Measurements from ENCODE around the gene HS1BP3. TPM values are rescaled to one million over a fixed set of nuclear protein-coding genes. Genes with fewer than 3 reads are reported as not detected.

The HS1BP3 gene
- total and polyA plus RNA-seq, 2 of the 13 experiments (the other 11 are each of a cell fraction or from before 2014, with no cell fraction given) = 15.2 to 22.0 TPM

DNA sequence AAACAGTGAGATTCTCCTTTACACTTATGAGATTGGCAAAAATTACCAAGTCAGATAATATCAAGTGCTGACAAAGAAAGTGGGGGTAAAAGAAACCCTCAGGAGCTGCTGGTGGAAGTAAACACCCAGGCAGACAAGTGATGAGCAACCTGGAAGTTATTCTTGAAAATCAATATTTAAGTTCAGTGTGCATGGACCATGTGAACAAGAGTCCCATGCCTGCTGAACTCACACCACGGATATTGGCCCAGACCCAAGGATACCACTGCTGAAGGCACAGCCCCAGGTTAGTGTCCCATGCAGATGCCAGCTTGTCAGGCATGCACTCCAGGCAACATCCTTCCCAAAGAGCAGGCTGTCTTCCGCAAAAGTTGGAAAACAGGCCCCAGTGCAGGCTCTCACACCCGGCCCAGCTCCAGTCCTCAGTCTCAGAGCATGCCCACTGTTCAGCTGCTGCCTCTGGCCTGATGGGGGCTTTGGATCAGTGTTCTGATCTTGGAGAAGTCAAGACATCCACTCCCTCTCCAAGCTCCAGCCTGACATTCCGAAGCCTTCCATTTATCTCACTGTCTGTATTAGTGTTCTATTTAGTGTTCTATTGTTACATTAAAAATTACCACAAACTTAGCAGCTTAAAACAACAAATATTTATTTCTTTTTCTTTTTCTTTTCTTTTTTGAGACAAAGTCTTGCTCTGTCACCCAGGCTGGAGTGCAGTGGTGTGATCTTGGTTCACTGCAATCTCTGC, 70.0 kb downstream of the HS1BP3 start (continued):
- TF ChIP-seq ZNF557 (CRISPR knock-in tag; IDR thresholded peaks at IDR 0.05) (0 out of 2 replicates have a peak, but pooled peaks have one; percentile 31), PRPF4 (IDR thresholded peaks at IDR 0.05; ENCODE audit: low read depth, low read length, poor library complexity, severe bottlenecking) (no peak), NBN (conservative IDR thresholded peaks at IDR 0.05) (no peak), ZNF282 (IDR thresholded peaks at IDR 0.05; ENCODE audit: partially characterized antibody) (no peak), ATF7 (IDR thresholded peaks at IDR 0.05) (no peak), ATF7 (CRISPR knock-in tag; IDR thresholded peaks at IDR 0.05) (peak; percentile 64; the same call in 1 of the 2 replicates), FOXM1 (CRISPR knock-in tag; IDR thresholded peaks at IDR 0.05) (no peak), MED13 (CRISPR knock-in tag; IDR thresholded peaks at IDR 0.05) (peak; percentile 90; the same call in 1 of the 2 replicates), BHLHE40 (IDR thresholded peaks at IDR 0.05; ENCODE audit: low read length) (peak; percentile 59; the same call in 1 of the 2 replicates), NPAS2 (CRISPR knock-in tag; IDR thresholded peaks at IDR 0.05; ENCODE audit: borderline replicate concordance) (no peak), ZNF678 (CRISPR knock-in tag; IDR thresholded peaks at IDR 0.05) (no peak), MAZ (IDR thresholded peaks at IDR 0.05; ENCODE audit: borderline replicate concordance, low read depth, low read length) (peak; percentile 52; the same call in 1 of the 2 replicates), MAZ (CRISPR knock-in tag; IDR thresholded peaks at IDR 0.05; ENCODE audit: low read depth) (no peak), KDM5B (CRISPR knock-in tag; IDR thresholded peaks at IDR 0.05; ENCODE audit: borderline replicate concordance) (peak; percentile 68; the same call in 1 of the 2 replicates), NR3C1 (CRISPR knock-in tag; IDR thresholded peaks at IDR 0.05) (no peak), ZNF652 (CRISPR knock-in tag; IDR thresholded peaks at IDR 0.05; ENCODE audit: borderline replicate concordance, low read depth) (peak; percentile 53; the same call in 1 of the 2 replicates), ZFP36 (IDR thresholded peaks at IDR 0.05; ENCODE audit: borderline replicate concordance, low read depth, low read length, partially characterized antibody) (peak; percentile 92), ZBTB38 (CRISPR knock-in tag; IDR thresholded peaks at IDR 0.05) (peak; percentile 86), KDM6A (CRISPR knock-in tag; IDR thresholded peaks at IDR 0.05; ENCODE audit: low read depth) (0 out of 2 replicates have a peak, but pooled peaks have one; percentile 45), ZNF75D (CRISPR knock-in tag; IDR thresholded peaks at IDR 0.05; ENCODE audit: borderline replicate concordance) (no peak), FOXO1 (CRISPR knock-in tag; IDR thresholded peaks at IDR 0.05) (peak; percentile 96), ZFY (CRISPR knock-in tag; IDR thresholded peaks at IDR 0.05) (peak; percentile 67), MED8 (CRISPR knock-in tag; IDR thresholded peaks at IDR 0.05; ENCODE audit: insufficient replicate concordance) (peak; percentile 89), ZNF331 (CRISPR knock-in tag; IDR thresholded peaks at IDR 0.05) (peak; percentile 93), SYNCRIP (IDR thresholded peaks at IDR 0.05; ENCODE audit: insufficient read depth, low read depth, low read length) (no peak), JUN (CRISPR knock-in tag; IDR thresholded peaks at IDR 0.05) (peak; percentile 96)
- TF ChIP-seq, protein P1, sequence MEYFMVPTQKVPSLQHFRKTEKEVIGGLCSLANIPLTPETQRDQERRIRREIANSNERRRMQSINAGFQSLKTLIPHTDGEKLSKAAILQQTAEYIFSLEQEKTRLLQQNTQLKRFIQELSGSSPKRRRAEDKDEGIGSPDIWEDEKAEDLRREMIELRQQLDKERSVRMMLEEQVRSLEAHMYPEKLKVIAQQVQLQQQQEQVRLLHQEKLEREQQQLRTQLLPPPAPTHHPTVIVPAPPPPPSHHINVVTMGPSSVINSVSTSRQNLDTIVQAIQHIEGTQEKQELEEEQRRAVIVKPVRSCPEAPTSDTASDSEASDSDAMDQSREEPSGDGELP (IDR thresholded peaks at IDR 0.05; ENCODE audit: borderline replicate concordance, low read depth) = peak; percentile 81; the same call in 1 of the 2 replicates
- TF ChIP-seq, protein P2, sequence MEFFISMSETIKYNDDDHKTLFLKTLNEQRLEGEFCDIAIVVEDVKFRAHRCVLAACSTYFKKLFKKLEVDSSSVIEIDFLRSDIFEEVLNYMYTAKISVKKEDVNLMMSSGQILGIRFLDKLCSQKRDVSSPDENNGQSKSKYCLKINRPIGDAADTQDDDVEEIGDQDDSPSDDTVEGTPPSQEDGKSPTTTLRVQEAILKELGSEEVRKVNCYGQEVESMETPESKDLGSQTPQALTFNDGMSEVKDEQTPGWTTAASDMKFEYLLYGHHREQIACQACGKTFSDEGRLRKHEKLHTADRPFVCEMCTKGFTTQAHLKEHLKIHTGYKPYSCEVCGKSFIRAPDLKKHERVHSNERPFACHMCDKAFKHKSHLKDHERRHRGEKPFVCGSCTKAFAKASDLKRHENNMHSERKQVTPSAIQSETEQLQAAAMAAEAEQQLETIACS (CRISPR knock-in tag; IDR thresholded peaks at IDR 0.05) = no peak
- TF ChIP-seq, protein P3, sequence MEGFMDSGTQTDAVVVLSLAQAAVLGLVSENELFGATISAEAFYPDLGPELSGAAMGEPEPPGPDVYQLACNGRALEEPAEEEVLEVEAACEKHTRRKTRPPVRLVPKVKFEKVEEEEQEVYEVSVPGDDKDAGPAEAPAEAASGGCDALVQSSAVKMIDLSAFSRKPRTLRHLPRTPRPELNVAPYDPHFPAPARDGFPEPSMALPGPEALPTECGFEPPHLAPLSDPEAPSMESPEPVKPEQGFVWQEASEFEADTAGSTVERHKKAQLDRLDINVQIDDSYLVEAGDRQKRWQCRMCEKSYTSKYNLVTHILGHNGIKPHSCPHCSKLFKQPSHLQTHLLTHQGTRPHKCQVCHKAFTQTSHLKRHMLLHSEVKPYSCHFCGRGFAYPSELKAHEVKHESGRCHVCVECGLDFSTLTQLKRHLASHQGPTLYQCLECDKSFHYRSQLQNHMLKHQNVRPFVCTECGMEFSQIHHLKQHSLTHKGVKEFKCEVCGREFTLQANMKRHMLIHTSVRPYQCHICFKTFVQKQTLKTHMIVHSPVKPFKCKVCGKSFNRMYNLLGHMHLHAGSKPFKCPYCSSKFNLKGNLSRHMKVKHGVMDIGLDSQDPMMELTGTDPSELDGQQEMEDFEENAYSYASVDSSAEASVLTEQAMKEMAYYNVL (CRISPR knock-in tag; IDR thresholded peaks at IDR 0.05; ENCODE audit: borderline replicate concordance) = peak; percentile 91

Data from HepG2 (cell line).